Liver (tissue), 9 donors: ENCODE results near the gene LRRN2. TPM values are rescaled to one million over a fixed set of nuclear protein-coding genes. Genes with fewer than 3 reads are reported as not detected.

Experiments used
- DNase-seq: peaks from one replicate; pipeline ENCODE4 v3.0.0-alpha.2; 2017; ENCODE audit warnings: low spot score
- H3K27ac ChIP-seq, 2 donors: one replicate each; pipeline ENCODE4 v1.7.0; 2013; ENCODE audit warnings: inconsistent platforms in 2 of 2, low read length in 2 of 2, control low read depth in 1 of 2, low read depth in 1 of 2, mild to moderate bottlenecking in 1 of 2
- H3K27me3 ChIP-seq, 4 donors: one replicate each; pipeline versions ENCODE4 v1.6.1 to v1.7.0; 2013; ENCODE audit warnings: low read length in 3 of 4, inconsistent platforms in 1 of 4, mild to moderate bottlenecking in 1 of 4, moderate library complexity in 1 of 4; ENCODE audit not compliant: control insufficient read depth in 4 of 4, insufficient read depth in 4 of 4
- H3K36me3 ChIP-seq, 4 donors: one replicate each; pipeline versions ENCODE4 v1.6.1 to v1.7.0; 2013; ENCODE audit warnings: low read length in 3 of 4, mild to moderate bottlenecking in 3 of 4, low read depth in 1 of 4, moderate library complexity in 1 of 4; ENCODE audit not compliant: control insufficient read depth in 4 of 4, insufficient read depth in 3 of 4
- H3K4me1 ChIP-seq, 4 donors: one replicate each; pipeline versions ENCODE4 v1.6.1 to v1.7.0; 2013; ENCODE audit warnings: low read length in 3 of 4, mild to moderate bottlenecking in 3 of 4, moderate library complexity in 1 of 4; ENCODE audit not compliant: control insufficient read depth in 4 of 4, insufficient read depth in 4 of 4
- H3K4me3 ChIP-seq, 3 donors: one replicate each; pipeline versions ENCODE4 v1.6.1 to v1.7.0; 2013; ENCODE audit warnings: low read length in 3 of 3, control low read depth in 1 of 3, low read depth in 1 of 3, mild to moderate bottlenecking in 1 of 3
- H3K9ac ChIP-seq, 2 donors: one replicate each; pipeline ENCODE4 v1.7.0; 2013; ENCODE audit warnings: low read length in 2 of 2, mild to moderate bottlenecking in 2 of 2, moderate library complexity in 2 of 2, control low read depth in 1 of 2, low read depth in 1 of 2
- H3K9me3 ChIP-seq, 4 donors: one replicate each; pipeline versions ENCODE4 v1.6.1 to v1.7.0; 2013; ENCODE audit warnings: low read length in 3 of 4; ENCODE audit not compliant: control insufficient read depth in 4 of 4
- ATF3 ChIP-seq: IDR thresholded peaks from 2 replicates; pipeline ENCODE4 v1.6.1; 2016; ENCODE audit warnings: antibody characterized with exemption
- CTCF ChIP-seq: fragments of 150-350 bp; IDR thresholded peaks from 2 replicates; pipeline ENCODE4 v1.5.1; 2017; ENCODE audit warnings: improper control_type of control experiment, low read depth, low read length; ENCODE audit not compliant: missing input control
- EGR1 ChIP-seq, 2 donors: IDR thresholded peaks; 2 replicates each; pipeline ENCODE4 v1.6.1; 2016 to 2018; ENCODE audit warnings: antibody characterized with exemption in 2 of 2, low read depth in 2 of 2
- FOXA1 ChIP-seq: IDR thresholded peaks from 2 replicates; pipeline ENCODE4 v1.6.1; 2016; ENCODE audit warnings: antibody characterized with exemption
- FOXA2 ChIP-seq: IDR thresholded peaks from 2 replicates; pipeline ENCODE4 v1.6.1; 2016; ENCODE audit warnings: antibody characterized with exemption
- GABPA ChIP-seq, 2 donors: IDR thresholded peaks in 1 of 2; conservative IDR thresholded peaks in 1 of 2; 2 replicates each; pipeline ENCODE4 v1.6.1; 2016; ENCODE audit warnings: antibody characterized with exemption in 2 of 2, mild to moderate bottlenecking in 1 of 2, moderate library complexity in 1 of 2
- HNF4A ChIP-seq, 2 donors: conservative IDR thresholded peaks; 2 replicates each; pipeline ENCODE4 v1.6.1; 2016; ENCODE audit warnings: antibody characterized with exemption in 2 of 2, mild to moderate bottlenecking in 2 of 2
- HNF4G ChIP-seq: IDR thresholded peaks from 2 replicates; pipeline ENCODE4 v1.6.1; 2016; ENCODE audit warnings: antibody characterized with exemption
- JUND ChIP-seq, 2 donors: IDR thresholded peaks; 2 replicates each; pipeline ENCODE4 v1.6.1; 2016; ENCODE audit warnings: antibody characterized with exemption in 2 of 2
- MAX ChIP-seq: IDR thresholded peaks from 2 replicates; pipeline ENCODE4 v1.6.1; 2016; ENCODE audit warnings: antibody characterized with exemption
- NR2F2 ChIP-seq: IDR thresholded peaks from 2 replicates; pipeline ENCODE4 v1.6.1; 2016; ENCODE audit warnings: antibody characterized with exemption
- RAD21 ChIP-seq, 2 donors: IDR thresholded peaks; 2 replicates each; pipeline ENCODE4 v1.6.1; 2016; ENCODE audit warnings: antibody characterized with exemption in 2 of 2, mild to moderate bottlenecking in 2 of 2
- RXRA ChIP-seq, 2 donors: IDR thresholded peaks; 2 replicates each; pipeline ENCODE4 v1.6.1; 2017 to 2018; ENCODE audit warnings: antibody characterized with exemption in 2 of 2, mild to moderate bottlenecking in 1 of 2
- SP1 ChIP-seq: IDR thresholded peaks from 2 replicates; pipeline ENCODE4 v1.6.1; 2018; ENCODE audit warnings: antibody characterized with exemption, mild to moderate bottlenecking
- TAF1 ChIP-seq: conservative IDR thresholded peaks from 2 replicates; pipeline ENCODE4 v1.6.1; 2016; ENCODE audit warnings: antibody characterized with exemption, mild to moderate bottlenecking
- ZBTB33 ChIP-seq: IDR thresholded peaks from 2 replicates; pipeline ENCODE4 v1.6.1; 2016; ENCODE audit warnings: antibody characterized with exemption
- WGBS: extraction: QIAGEN DNeasy Blood & Tissue Kit; methylation state at CpG from one replicate; pipeline ENCODE4 v1.1.7; 2013; 5-methylcytosine and 5-hydroxymethylcytosine counted together
- polyA plus RNA-seq, 2 donors: library from polyadenylated mRNA; stranded (reverse) in 1 of 2; unstranded in 1 of 2; fragments of 200-250 nt in 1 of 2; fragments of >200 nt in 1 of 2; fragmentation: Nextera tagmentation in 1 of 2; extraction: Ambion mirVana in 1 of 2; gene quantifications; one replicate each; pipeline versions ENCODE4 v1.2.1 to v1.2.3, GENCODE V29; 2013 to 2015
- total RNA-seq, 2 donors: library from RNA; depleted of rRNA; stranded (reverse); fragments of >200 nt; gene quantifications; one replicate each; pipeline ENCODE4 v1.2.3, GENCODE V29; 2014
- donor health status: healthy.
- donor health status: healthy.
- donor health status: healthy.
- donor health status: healthy.
- donor health status: healthy.

The LRRN2 gene
- total and polyA plus RNA-seq, 4 donors, result 0.13 to 2.8 (median 0.28) TPM

- Histone ChIP-seq H3K9me3 (no peaks in the 10 kb centered on the region), H3K4me1 (peaks cover 0 to 11% (median 6%) of the 10 kb centered on the region in 4 donors), H3K36me3 (no peaks in the 10 kb centered on the region), H3K27me3 (no peaks in the 10 kb centered on the region), H3K4me3 (no peak overlapping the region), H3K9ac (no peak overlapping the region), H3K27ac (no peak overlapping the region)
- WGBS, result 87% methylated on average over 3 of the region's 3 CpGs
- TF ChIP-seq TAF1 (no peak), SP1 (no peak), RAD21 (IDR thresholded peaks at IDR 0.05) (no peak), EGR1 (IDR thresholded peaks at IDR 0.05; ENCODE audit: low read depth in 2 of 2) (no peak), JUND (IDR thresholded peaks at IDR 0.05) (no peak)
- no peak for DNase-seq
These were observed 15.7 kb upstream of the LRRN2 start for GRCh38 chr1:204701229-204701628.

GRCh38 chr1:204697893-204698292, 12.4 kb upstream of the LRRN2 start:
- DNase-seq, result no peak
- WGBS, result 76% methylated on average over 5 of the region's 5 CpGs

More at GRCh38 chr1:204697893-204698292, 12.4 kb upstream of the LRRN2 start:
- Histone ChIP-seq H3K9ac (no peak overlapping the region), H3K4me1 (peaks cover 0 to 11% (median 6%) of the 10 kb centered on the region in 4 donors), H3K9me3 (no peaks in the 10 kb centered on the region), H3K36me3 (no peaks in the 10 kb centered on the region), H3K27me3 (no peaks in the 10 kb centered on the region), H3K27ac (no peak overlapping the region), H3K4me3 (no peak overlapping the region)
- TF ChIP-seq NR2F2, result no peak
- TF ChIP-seq TAF1, result no peak
- no peak for TF ChIP-seq RAD21 (IDR thresholded peaks at IDR 0.05)
- no peak for TF ChIP-seq HNF4A (conservative IDR thresholded peaks at IDR 0.05)
- TF ChIP-seq GABPA (IDR thresholded peaks at IDR 0.05 in 1 of 2, conservative IDR thresholded peaks at IDR 0.05 in 1 of 2), result no peak
- no peak for TF ChIP-seq FOXA2
- no peak for TF ChIP-seq MAX
- TF ChIP-seq ATF3, result no peak
- no peak for TF ChIP-seq FOXA1
- TF ChIP-seq EGR1 (IDR thresholded peaks at IDR 0.05; ENCODE audit: low read depth in 2 of 2), result no peak
- TF ChIP-seq ZBTB33, result no peak
- TF ChIP-seq CTCF, result no peak
- TF ChIP-seq HNF4G, result no peak
- TF ChIP-seq RXRA (IDR thresholded peaks at IDR 0.05), result no peak
